D721Med (cell line): ENCODE measurements around the gene STX1B.

Experiments used
- DNase-seq: peaks from one replicate; pipeline ENCODE4 v3.0.0; 2011; ENCODE audit warnings: low spot score; ENCODE audit not compliant: insufficient read length
- FAIRE-seq: peaks from 2 replicates; lab custom pipeline; 2011; peaks lifted over from hg19 to GRCh38; lab: Jason Lieb, UNC
- CTCF ChIP-seq: IDR thresholded peaks from 2 replicates; pipeline ENCODE4 v1.5.1; 2012; ENCODE audit warnings: mild to moderate bottlenecking, control low read depth; ENCODE audit not compliant: insufficient read depth; ENCODE audit errors: missing control alignments

The STX1B gene

DNA sequence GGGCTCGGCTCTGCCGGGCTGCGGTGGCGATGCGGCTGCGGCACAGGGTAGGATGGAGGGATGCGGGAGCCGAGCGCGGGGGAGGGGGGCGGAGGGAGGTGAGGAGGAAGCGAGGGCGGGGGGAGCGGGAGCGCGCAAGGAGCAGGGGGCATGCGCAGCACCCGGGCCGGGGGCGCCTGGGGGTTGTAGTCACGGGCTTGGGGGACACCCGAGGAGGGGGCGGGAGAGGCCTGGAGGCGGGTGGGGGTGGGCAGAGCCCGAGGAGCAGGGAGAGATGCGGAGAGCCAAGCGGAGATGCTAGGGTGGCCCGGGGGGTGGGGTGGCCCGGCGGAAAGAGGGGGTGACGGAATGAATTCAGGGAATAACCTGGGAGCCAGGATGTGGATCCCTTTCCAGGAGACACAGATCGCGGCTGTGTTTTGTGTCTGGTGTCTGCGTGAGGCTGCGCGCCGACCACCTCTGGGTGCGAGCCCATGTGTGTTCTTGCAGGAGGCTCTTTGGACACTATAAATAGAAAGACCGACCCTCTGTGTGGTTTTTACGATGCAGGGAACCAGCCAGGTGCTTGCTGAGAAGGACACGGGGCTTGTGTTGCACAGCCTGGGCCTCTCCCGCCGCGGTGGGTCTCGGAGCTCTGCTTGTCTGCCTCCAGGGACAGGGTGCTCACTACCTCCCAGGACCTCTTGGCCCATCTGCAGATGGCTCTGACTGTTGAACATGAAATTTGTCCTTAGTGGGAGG lies at the start of gene STX1B:
TSS of gene STX1B (minus strand) at position 54 of the 741 bp plus-strand sequence. CDS start 242 bp downstream, outside the sequence.
- DNase-seq: peak; percentile 97
- TF ChIP-seq CTCF: no peak
- FAIRE-seq: no peak

GRCh38 chr16:31055613-31056012 lies 45.2 kb upstream of the STX1B start:
- TF ChIP-seq CTCF: no peak
- DNase-seq (no peak), FAIRE-seq (no peak)

DNA sequence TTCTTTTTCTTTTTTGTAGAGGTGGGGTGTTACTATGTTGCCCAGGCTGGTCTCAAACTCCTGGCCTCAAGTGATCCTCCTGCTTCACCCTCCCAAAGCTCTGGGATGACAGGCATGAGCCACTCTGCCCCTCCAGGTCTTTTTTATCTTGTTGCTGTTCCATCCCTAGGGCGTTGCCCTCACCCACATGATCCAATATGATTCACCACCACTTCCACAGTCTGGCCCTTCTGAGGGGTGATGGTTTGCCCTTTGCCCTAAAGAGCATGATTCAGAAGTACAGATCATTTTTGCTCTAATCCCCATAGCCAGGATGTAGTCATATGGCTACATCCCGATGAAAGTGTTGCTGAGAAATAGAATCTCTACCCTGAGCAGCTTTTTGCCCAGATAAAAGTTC lies 41.7 kb upstream of the STX1B start:
- FAIRE-seq (no peak), DNase-seq (no peak)
- TF ChIP-seq CTCF: no peak

- DNase-seq (no peak), FAIRE-seq (no peak)
- TF ChIP-seq CTCF: no peak
These were observed 40.0 kb upstream of the STX1B start for GRCh38 chr16:31050280-31051030.

DNA sequence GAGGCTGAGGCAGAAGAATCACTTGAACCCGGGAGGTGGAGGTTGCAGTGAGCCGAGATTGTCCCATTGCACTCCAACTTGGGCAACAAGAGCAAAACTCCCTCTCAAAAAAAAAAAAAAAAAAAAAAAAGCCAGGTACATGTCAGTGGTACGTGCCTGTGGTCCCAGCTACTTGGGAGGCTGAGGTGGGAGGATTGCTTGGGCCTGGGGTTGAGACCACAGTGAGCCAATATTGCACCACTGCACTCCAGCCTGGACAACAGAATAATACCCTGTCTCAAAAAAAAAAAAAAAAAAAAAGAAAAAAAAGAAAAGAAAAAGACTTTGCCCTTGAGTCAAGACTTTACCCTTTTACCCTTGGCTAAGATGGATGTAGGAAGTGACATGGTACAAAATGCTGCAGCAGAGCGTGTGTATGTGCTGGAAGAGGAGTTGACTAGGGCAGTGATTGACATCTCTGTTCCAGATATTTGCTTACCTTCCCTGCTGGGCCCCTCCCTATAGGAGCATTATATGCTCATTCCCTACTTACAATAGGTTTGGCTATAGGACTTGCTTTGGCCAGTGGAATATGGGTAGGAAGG lies 33.6 kb upstream of the STX1B start:
- no peak for DNase-seq
- no peak for FAIRE-seq
- TF ChIP-seq CTCF: no peak

- FAIRE-seq: no peak
- TF ChIP-seq CTCF: no peak
- no peak for DNase-seq
These were observed 32.9 kb upstream of the STX1B start for GRCh38 chr16:31043352-31043751.
